ENCODE data around the gene TSPY4.
"Not testable (repeated sequence)": the region's sequence is repeated elsewhere in the genome, so short reads cannot be mapped to it uniquely, and the experiment has no call there.

TSPY4 gene

GRCh38 chrY:9337164-9337563 is at the start of gene TSPY4:
TSS of gene TSPY4 (plus strand) at chrY:9337464. CDS start at chrY:9337510, 46 bp downstream.
- not testable (repeated sequence) for DNase-seq (ENCODE audit: low read depth in 4 of 4, low spot score in 1 of 4)

GRCh38 chrY:9320996-9321395 is 16.3 kb upstream of the TSPY4 start:
- DNase-seq (ENCODE audit: low read depth in 4 of 4, low spot score in 1 of 4) = no peak

GRCh38 chrY:9357497-9357896 is 20.2 kb downstream of the TSPY4 start, which contains the start of gene TSPY8:
TSS of gene TSPY8 (plus strand) at chrY:9357797. CDS start at chrY:9357843, 46 bp downstream.
- DNase-seq (ENCODE audit: low read depth in 4 of 4, low spot score in 1 of 4) = not testable (repeated sequence)
